ENCODE data around the gene KRTAP1-3.
"Not testable (repeated sequence)": the region's sequence is repeated elsewhere in the genome, so short reads cannot be mapped to it uniquely, and the experiment has no call there.

KRTAP1-3 gene

DNA sequence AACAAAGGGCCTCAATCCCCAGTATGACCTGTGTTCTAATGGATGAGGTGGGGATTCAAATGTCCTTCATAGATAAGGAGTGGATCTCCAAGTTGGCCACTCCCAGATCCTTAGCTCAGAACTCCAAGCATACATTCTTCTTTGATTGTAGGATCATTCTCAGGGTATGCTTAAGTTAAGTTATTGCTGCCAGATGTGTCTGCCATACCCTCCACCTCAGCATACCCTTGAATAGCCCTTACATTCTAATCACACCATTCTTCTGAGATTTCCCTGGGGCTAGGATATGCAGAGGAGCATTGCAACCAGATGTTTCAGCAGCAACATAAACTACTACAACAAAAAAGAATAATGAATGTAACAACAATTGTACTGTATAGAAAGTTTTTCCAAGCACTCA is 32.6 kb upstream of the KRTAP1-3 start:
- no peak for TF ChIP-seq CTCF (IDR thresholded peaks at IDR 0.05; ENCODE audit: borderline replicate concordance, insufficient read depth, low read depth, low read length)
- no peak overlapping the region for H3K4me3 ChIP-seq (ENCODE audit: low read depth, low read length)

DNA sequence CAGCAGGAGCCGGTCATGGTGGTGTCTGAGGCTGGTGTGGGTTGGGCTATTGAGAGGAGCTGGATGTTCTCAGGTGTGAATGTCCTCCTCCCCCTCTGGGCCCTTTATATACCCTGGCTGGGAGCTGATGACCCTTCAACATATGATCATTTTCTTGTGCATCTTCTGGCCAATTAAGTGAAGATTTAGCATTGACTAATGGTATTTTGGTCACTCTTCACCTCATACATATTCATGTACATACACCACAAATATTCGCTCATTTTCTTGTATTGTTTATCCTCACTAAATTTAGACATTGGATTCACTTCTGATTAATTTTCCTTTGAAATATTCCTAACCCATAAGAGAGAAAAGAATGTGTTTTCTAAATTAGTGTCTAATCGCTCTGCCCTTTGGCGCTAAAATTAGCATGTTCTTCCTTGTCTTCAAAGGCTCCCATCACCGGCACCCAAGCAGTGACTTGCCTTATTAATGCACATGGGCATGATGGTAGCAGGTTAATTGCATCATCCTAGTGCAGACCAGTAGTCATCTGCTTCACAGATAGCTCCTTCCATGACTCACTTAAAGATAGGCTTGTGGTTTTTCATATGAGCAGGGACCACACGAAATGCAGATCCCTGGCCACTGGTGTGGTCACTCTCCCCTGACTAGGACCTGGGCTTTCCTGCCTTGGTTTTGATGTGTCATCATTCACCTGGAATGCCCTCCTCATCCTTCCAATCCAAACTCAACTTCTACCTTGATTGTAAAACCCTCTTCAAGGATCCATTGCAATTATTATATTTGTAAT is 31.4 kb upstream of the KRTAP1-3 start, which contains the start of gene KRTAP2-4:
Gene KRTAP2-4, minus strand, starts transcription at position 51 of the 796 bp plus-strand sequence. Its CDS starts 34 bp downstream, at position 17.
- no peak within 1 kb of the TSS for H3K4me3 ChIP-seq (ENCODE audit: low read depth, low read length)
- no peak for TF ChIP-seq CTCF (IDR thresholded peaks at IDR 0.05; ENCODE audit: borderline replicate concordance, insufficient read depth, low read depth, low read length)

DNA sequence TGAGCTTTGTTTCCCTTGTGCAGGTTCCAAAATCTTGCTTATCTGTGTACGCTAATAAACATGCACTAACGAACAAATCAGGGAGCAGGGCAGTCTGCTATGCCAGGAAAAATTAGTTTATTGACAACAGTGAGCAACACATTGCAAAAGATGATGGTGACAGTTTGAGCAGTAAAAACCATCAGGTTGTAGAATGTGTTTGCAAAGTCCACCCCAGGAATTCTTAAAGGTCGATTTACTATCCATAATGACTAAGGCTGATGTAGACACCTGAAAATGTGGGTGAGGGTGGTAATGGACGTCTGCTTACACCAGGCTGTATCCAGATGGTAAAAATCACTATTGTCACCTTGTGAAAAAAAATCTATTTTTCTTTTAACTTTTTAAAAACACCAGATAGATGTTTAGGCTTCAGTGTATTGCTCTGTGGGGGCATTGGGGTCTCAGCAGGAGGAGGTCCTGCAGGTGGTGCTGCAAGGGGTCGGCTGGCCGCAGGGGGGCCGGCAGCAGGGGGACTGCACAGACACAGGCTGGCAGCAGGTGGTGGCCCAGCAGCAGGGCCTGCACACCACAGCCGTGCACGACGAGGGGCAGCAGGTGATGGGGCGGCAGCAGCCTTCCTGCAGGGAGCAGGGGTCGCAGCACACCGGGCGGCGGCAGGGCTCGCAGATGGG is 30.5 kb upstream of the KRTAP1-3 start:
- not testable (repeated sequence) for H3K4me3 ChIP-seq (ENCODE audit: low read depth, low read length)

- H3K4me3 ChIP-seq (ENCODE audit: low read depth, low read length) = no peak overlapping the region
- no peak for TF ChIP-seq CTCF (IDR thresholded peaks at IDR 0.05; ENCODE audit: borderline replicate concordance, insufficient read depth, low read depth, low read length)
These were observed 29.6 kb upstream of the KRTAP1-3 start for GRCh38 chr17:41064301-41064700.

GRCh38 chr17:41063449-41063848 is 28.8 kb upstream of the KRTAP1-3 start:
- no peak overlapping the region for H3K4me3 ChIP-seq (ENCODE audit: low read depth, low read length)
- TF ChIP-seq CTCF (IDR thresholded peaks at IDR 0.05; ENCODE audit: borderline replicate concordance, insufficient read depth, low read depth, low read length) = no peak

DNA sequence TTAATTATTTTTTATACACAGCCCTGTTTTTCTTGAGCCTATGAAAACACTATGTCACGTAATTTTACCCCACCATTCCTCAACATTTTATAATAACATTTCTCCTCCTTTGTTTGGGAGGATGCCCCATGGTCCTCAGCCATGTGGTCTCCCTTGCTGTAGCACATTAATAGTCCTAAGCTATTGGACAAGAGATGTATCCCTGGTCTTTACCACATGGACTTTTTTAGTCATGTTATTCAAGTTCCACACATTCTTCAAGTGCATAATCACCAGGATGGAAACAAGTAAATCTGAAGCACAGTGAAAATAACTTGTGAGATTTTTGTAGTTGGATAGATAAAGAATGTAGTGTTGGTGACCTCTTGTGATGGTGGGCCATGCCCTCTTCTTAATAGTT is 27.3 kb upstream of the KRTAP1-3 start:
- TF ChIP-seq CTCF (IDR thresholded peaks at IDR 0.05; ENCODE audit: borderline replicate concordance, insufficient read depth, low read depth, low read length) = no peak
- H3K4me3 ChIP-seq (ENCODE audit: low read depth, low read length) = no peak overlapping the region

GRCh38 chr17:41060052-41060604 is 25.5 kb upstream of the KRTAP1-3 start, which contains the start of gene KRTAP2-3:
TSS of gene KRTAP2-3 (minus strand) at chr17:41060114. CDS start at chr17:41060050, 64 bp downstream.
- TF ChIP-seq CTCF (IDR thresholded peaks at IDR 0.05; ENCODE audit: borderline replicate concordance, insufficient read depth, low read depth, low read length) = no peak
- H3K4me3 ChIP-seq (ENCODE audit: low read depth, low read length) = no peak within 1 kb of the TSS

DNA sequence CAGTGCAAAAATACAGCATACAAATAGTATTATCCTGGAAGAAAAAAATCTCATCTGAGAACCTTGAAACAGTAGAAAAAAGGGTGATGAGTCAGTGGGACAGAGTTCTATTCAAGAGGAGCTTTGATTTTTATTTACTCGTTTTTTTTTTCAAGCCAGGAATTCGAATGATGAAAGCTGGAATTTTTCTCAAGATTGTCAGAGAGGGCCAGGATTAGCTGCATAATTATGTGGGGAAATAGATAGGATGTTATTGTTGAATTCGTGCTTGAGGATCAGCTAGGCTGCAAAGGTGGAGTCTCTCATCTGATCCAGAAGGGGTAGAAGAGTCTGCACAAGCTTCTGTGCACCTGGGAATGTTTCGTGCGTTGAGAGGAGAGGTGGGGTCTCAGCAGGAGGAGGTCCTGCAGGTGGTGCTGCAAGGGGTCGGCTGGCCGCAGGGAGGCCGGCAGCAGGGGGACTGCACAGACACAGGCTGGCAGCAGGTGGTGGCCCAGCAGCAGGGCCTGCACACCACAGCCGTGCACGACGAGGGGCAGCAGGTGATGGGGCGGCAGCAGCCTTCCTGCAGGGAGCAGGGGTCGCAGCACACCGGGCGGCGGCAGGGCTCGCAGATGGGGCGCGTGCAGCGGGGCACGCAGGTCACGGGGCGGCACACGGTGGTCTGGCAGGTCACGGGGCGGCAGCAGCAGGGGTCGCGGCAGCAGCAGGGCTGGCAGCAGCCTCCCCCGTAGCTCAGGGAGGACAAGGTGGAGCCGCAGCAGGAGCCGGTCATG is 24.8 kb upstream of the KRTAP1-3 start:
- H3K4me3 ChIP-seq (ENCODE audit: low read depth, low read length) = not testable (repeated sequence)
